Skeletal muscle tissue (tissue), 4 donors: ENCODE measurements around the gene SLC19A1. TPM values are rescaled to one million over a fixed set of nuclear protein-coding genes. Genes with fewer than 3 reads are reported as not detected.
"Not testable (repeated sequence)": the region's sequence is repeated elsewhere in the genome, so short reads cannot be mapped to it uniquely, and the experiment has no call there.

ENCODE experiments used
- H3K27ac ChIP-seq: one replicate; pipeline ENCODE4 v1.7.0; 2013; ENCODE audit warnings: mild to moderate bottlenecking, low read depth, low read length, inconsistent platforms
- H3K27me3 ChIP-seq, 3 donors: one replicate each; pipeline ENCODE4 v1.7.0; 2013; ENCODE audit warnings: low read length in 3 of 3; ENCODE audit not compliant: control insufficient read depth in 3 of 3, insufficient read depth in 3 of 3
- H3K36me3 ChIP-seq, 3 donors: one replicate each; pipeline ENCODE4 v1.7.0; 2013; ENCODE audit warnings: low read length in 3 of 3; ENCODE audit not compliant: control insufficient read depth in 3 of 3, insufficient read depth in 3 of 3
- H3K4me1 ChIP-seq, 3 donors: one replicate each; pipeline ENCODE4 v1.7.0; 2013; ENCODE audit warnings: low read length in 3 of 3, mild to moderate bottlenecking in 3 of 3; ENCODE audit not compliant: control insufficient read depth in 3 of 3, insufficient read depth in 3 of 3
- H3K4me3 ChIP-seq, 3 donors: one replicate each; pipeline ENCODE4 v1.7.0; 2013; ENCODE audit warnings: low read length in 3 of 3
- H3K9ac ChIP-seq, 3 donors: one replicate each; pipeline ENCODE4 v1.7.0; 2013; ENCODE audit warnings: low read length in 3 of 3, mild to moderate bottlenecking in 3 of 3, moderate library complexity in 2 of 3, low read depth in 1 of 3
- H3K9me3 ChIP-seq, 3 donors: one replicate each; pipeline ENCODE4 v1.7.0; 2013; ENCODE audit warnings: low read length in 3 of 3; ENCODE audit not compliant: control insufficient read depth in 3 of 3
- total RNA-seq: library from RNA; depleted of rRNA; stranded (reverse); fragments of >200 nt; gene quantifications from one replicate; pipeline ENCODE4 v1.2.3, GENCODE V29; 2014
- donor health status: Osteomylitis.

The SLC19A1 gene
- total RNA-seq, 1 donor from 2014 or later: 4.7 TPM

GRCh38 chr21:45527151-45527999, 14.9 kb downstream of the SLC19A1 start:
- H3K9ac ChIP-seq, H3K36me3 ChIP-seq, H3K9me3 ChIP-seq, H3K4me3 ChIP-seq, H3K4me1 ChIP-seq, H3K27ac ChIP-seq, H3K27me3 ChIP-seq: not testable (repeated sequence)

DNA sequence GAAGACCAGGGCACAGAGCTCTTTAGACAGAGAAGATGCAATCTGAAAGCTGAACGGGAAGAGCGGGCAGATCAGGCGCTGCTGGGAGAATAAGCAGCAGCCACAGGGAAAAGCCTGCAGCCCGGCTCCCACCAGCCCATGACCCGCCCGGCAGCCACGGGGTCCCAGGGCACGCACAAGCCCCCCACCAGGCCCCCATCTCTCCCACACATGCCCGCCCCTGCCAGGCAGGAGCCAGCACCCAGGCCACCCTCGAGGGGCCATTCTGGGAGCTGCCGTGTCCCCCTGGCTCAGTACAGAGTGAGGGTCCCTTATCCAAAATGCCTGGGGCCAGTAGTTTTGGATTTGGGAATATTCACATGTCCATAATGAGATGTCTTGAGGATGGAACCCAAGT, 16.3 kb downstream of the SLC19A1 start:
- H3K4me3 ChIP-seq: no peak overlapping the region
- H3K4me1 ChIP-seq: no peaks in the 10 kb centered on the region
- H3K36me3 ChIP-seq: peaks cover 0 to 9% (median 6%) of the 10 kb centered on the region in 3 donors
- H3K27ac ChIP-seq: no peak overlapping the region
- H3K9me3 ChIP-seq: peaks cover 0 to 5% (median 3%) of the 10 kb centered on the region in 3 donors
- no peaks in the 10 kb centered on the region for H3K27me3 ChIP-seq
- no peak overlapping the region for H3K9ac ChIP-seq

- no peak overlapping the region for H3K4me3 ChIP-seq
- H3K27ac ChIP-seq: no peak overlapping the region
- H3K9me3 ChIP-seq: peaks cover 0 to 6% (median 3%) of the 10 kb centered on the region in 3 donors
- H3K9ac ChIP-seq: no peak overlapping the region
- peaks cover 0 to 9% (median 6%) of the 10 kb centered on the region in 3 donors for H3K36me3 ChIP-seq
- no peaks in the 10 kb centered on the region for H3K27me3 ChIP-seq
- H3K4me1 ChIP-seq: no peaks in the 10 kb centered on the region
Observed at GRCh38 chr21:45525153-45525909, 16.9 kb downstream of the SLC19A1 start.

- Histone ChIP-seq H3K27ac (no peak overlapping the region), H3K9me3 (peaks cover 0 to 11% (median 3%) of the 10 kb centered on the region in 3 donors), H3K27me3 (no peaks in the 10 kb centered on the region)
Observed at GRCh38 chr21:45524756-45525152, 17.5 kb downstream of the SLC19A1 start.

GRCh38 chr21:45523411-45524101, 18.7 kb downstream of the SLC19A1 start:
- Histone ChIP-seq H3K9me3 (peaks cover under 1 to 20% (median 3%) of the 10 kb centered on the region in 3 donors), H3K27ac (no peak overlapping the region), H3K9ac (no peak overlapping the region), H3K4me3 (no peak overlapping the region), H3K4me1 (no peaks in the 10 kb centered on the region), H3K36me3 (no peaks in the 10 kb centered on the region), H3K27me3 (no peaks in the 10 kb centered on the region)

More at GRCh38 chr21:45524756-45525152, 17.5 kb downstream of the SLC19A1 start:
- Histone ChIP-seq H3K9ac (no peak overlapping the region), H3K4me1 (no peaks in the 10 kb centered on the region), H3K36me3 (peaks cover 0 to 5% (median 1%) of the 10 kb centered on the region in 3 donors), H3K4me3 (no peak overlapping the region)

DNA sequence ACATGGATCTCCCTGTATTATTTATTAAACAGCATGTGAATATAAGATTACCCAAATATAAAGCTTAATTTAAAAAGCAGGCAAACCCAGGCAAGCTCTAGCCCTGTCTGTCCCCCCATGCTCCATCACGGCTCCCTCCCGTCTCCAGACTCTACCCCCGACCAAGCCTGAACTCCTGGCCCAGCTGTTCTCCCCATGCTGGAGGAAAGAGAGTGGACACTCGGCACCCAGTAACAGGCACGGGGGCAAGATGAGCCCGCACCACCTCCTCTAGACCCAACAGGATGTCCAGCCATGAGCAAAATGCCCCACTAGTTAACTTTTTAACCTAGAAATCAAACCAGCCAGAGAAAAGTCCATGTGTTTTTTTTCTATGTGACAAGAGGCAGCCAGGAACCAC, 19.3 kb downstream of the SLC19A1 start:
- H3K9me3 ChIP-seq: peaks cover 2 to 20% (median 3%) of the 10 kb centered on the region in 3 donors
- H3K9ac ChIP-seq: no peak overlapping the region
- no peaks in the 10 kb centered on the region for H3K4me1 ChIP-seq
- H3K36me3 ChIP-seq: no peaks in the 10 kb centered on the region
- H3K27me3 ChIP-seq: no peaks in the 10 kb centered on the region
- no peak overlapping the region for H3K4me3 ChIP-seq
- no peak overlapping the region for H3K27ac ChIP-seq

GRCh38 chr21:45522381-45522780, 19.9 kb downstream of the SLC19A1 start:
- no peak overlapping the region for H3K4me3 ChIP-seq
- peaks cover 3 to 20% (median 4%) of the 10 kb centered on the region in 3 donors for H3K9me3 ChIP-seq
- no peaks in the 10 kb centered on the region for H3K27me3 ChIP-seq
- H3K4me1 ChIP-seq: no peaks in the 10 kb centered on the region
- H3K9ac ChIP-seq: no peak overlapping the region
- H3K36me3 ChIP-seq: no peaks in the 10 kb centered on the region
- no peak overlapping the region for H3K27ac ChIP-seq

DNA sequence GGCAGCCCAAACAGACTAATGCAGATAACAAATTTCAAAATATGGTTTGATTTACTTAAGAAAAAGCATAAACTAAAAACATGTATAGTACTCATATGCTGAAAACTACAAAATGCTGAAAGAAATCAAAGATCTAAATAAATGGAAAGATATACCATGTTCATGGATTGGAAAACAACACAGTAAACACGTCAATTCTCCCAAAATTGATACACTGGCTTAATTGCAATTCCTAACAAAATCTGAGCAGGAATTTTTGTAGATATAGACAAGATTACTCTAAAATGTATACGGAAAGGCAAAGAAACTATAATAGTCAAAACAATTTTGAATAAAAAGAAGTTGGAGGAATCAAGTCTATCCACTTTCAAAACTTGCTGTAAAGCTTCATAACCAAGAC, 21.0 kb downstream of the SLC19A1 start:
- peaks cover 3 to 20% (median 4%) of the 10 kb centered on the region in 3 donors for H3K9me3 ChIP-seq
- H3K4me1 ChIP-seq: no peaks in the 10 kb centered on the region
- no peak overlapping the region for H3K9ac ChIP-seq
- no peaks in the 10 kb centered on the region for H3K36me3 ChIP-seq
- no peak overlapping the region for H3K4me3 ChIP-seq
- H3K27me3 ChIP-seq: no peaks in the 10 kb centered on the region
- no peak overlapping the region for H3K27ac ChIP-seq

DNA sequence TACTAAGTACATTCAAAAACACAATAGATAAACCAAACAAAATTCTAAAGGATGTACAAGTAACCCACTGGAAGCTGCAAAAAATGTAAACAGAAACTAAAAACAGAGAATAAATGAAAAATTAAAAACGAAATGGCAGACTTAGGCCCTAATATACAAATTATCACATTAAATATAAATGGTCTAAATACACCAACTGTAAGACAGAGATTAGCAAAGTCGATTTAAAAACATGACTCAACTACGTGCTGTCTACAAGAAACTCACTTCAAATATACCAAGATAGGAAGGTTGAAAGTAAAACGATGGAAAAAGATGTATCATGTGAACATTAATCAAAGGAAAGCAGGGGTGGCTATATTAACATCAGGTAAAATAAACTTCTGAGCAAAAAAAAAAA, 23.1 kb downstream of the SLC19A1 start:
- no peak overlapping the region for H3K4me3 ChIP-seq
- H3K4me1 ChIP-seq: no peaks in the 10 kb centered on the region
- no peak overlapping the region for H3K9ac ChIP-seq
- H3K9me3 ChIP-seq: peaks cover 3 to 20% (median 4%) of the 10 kb centered on the region in 3 donors
- H3K36me3 ChIP-seq: no peaks in the 10 kb centered on the region
- H3K27ac ChIP-seq: no peak overlapping the region
- no peaks in the 10 kb centered on the region for H3K27me3 ChIP-seq
